NCI-H460 (cell line): ENCODE measurements around the gene DNAH14. TPM values are rescaled to one million over a fixed set of nuclear protein-coding genes. Genes with fewer than 3 reads are reported as not detected.

ENCODE experiments used
- DNase-seq: peaks from one replicate; pipeline ENCODE4 v3.0.0-alpha.2; 2016; ENCODE audit warnings: low read depth; ENCODE audit errors: extremely low read depth
- total RNA-seq: library from RNA; depleted of rRNA; stranded (reverse); fragments of >200 nt; shearing (Covaris generic); gene quantifications from 2 replicates; pipeline ENCODE4 v1.2.3, GENCODE V29; 2014

DNAH14 gene
- total RNA-seq, 1 experiment from 2014 or later: 108 TPM

GRCh38 chr1:225441314-225442122 is 512.0 kb downstream of the DNAH14 start:
- no peak for DNase-seq

- DNase-seq: no peak
Observed at GRCh38 chr1:225442123-225442505, 512.6 kb downstream of the DNAH14 start.

GRCh38 chr1:225445639-225446594 is 516.4 kb downstream of the DNAH14 start:
- DNase-seq: no peak

GRCh38 chr1:225446595-225446960 is 517.1 kb downstream of the DNAH14 start:
- no peak for DNase-seq

GRCh38 chr1:225446981-225447615 is 517.6 kb downstream of the DNAH14 start:
- no peak for DNase-seq

GRCh38 chr1:225447650-225448089 is 518.2 kb downstream of the DNAH14 start:
- DNase-seq: no peak

- DNase-seq: no peak
Observed at GRCh38 chr1:225448146-225448805, 518.8 kb downstream of the DNAH14 start.
